Measurements from ENCODE around the gene PLCB4.

The PLCB4 gene

DNA sequence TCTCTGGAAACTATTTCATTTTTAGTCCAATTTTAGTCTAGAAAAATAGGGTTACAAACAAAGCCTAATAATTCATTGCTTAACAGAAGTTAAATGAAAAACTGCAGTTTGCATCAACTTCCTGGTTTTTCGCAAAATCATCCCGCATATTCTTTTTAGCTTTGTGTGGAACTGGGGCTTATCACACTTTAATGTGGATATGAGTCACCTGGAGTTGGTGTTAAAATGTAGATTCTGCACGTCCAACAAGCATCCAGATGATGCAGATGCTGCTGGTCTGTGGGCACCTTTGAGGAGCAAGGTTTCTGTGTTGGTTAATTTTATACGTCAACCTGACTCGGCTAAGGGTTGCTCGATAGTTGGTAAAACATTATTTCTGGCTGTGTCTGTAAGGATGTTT, 126.1 kb downstream of the PLCB4 start:
- no peak for TF ChIP-seq POLR2AphosphoS5 (IDR thresholded peaks at IDR 0.05; ENCODE audit: low read depth)
- no peak for TF ChIP-seq GABPA (IDR thresholded peaks at IDR 0.05; ENCODE audit: low read depth)
- TF ChIP-seq, protein P1, sequence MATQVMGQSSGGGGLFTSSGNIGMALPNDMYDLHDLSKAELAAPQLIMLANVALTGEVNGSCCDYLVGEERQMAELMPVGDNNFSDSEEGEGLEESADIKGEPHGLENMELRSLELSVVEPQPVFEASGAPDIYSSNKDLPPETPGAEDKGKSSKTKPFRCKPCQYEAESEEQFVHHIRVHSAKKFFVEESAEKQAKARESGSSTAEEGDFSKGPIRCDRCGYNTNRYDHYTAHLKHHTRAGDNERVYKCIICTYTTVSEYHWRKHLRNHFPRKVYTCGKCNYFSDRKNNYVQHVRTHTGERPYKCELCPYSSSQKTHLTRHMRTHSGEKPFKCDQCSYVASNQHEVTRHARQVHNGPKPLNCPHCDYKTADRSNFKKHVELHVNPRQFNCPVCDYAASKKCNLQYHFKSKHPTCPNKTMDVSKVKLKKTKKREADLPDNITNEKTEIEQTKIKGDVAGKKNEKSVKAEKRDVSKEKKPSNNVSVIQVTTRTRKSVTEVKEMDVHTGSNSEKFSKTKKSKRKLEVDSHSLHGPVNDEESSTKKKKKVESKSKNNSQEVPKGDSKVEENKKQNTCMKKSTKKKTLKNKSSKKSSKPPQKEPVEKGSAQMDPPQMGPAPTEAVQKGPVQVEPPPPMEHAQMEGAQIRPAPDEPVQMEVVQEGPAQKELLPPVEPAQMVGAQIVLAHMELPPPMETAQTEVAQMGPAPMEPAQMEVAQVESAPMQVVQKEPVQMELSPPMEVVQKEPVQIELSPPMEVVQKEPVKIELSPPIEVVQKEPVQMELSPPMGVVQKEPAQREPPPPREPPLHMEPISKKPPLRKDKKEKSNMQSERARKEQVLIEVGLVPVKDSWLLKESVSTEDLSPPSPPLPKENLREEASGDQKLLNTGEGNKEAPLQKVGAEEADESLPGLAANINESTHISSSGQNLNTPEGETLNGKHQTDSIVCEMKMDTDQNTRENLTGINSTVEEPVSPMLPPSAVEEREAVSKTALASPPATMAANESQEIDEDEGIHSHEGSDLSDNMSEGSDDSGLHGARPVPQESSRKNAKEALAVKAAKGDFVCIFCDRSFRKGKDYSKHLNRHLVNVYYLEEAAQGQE (IDR thresholded peaks at IDR 0.05; ENCODE audit: insufficient replicate concordance, low read depth), result no peak
- H3K27ac ChIP-seq (replicated peaks), result no peak overlapping the region
- no peak for DNase-seq (ENCODE audit: low read depth in 1 of 2, low spot score in 1 of 2)
- H3K27me3 ChIP-seq (ENCODE audit: insufficient read depth, poor library complexity, severe bottlenecking), result no peaks in the 10 kb centered on the region
- H3K4me3 ChIP-seq (replicated peaks; ENCODE audit: insufficient read depth, low read length), result no peak overlapping the region

DNA sequence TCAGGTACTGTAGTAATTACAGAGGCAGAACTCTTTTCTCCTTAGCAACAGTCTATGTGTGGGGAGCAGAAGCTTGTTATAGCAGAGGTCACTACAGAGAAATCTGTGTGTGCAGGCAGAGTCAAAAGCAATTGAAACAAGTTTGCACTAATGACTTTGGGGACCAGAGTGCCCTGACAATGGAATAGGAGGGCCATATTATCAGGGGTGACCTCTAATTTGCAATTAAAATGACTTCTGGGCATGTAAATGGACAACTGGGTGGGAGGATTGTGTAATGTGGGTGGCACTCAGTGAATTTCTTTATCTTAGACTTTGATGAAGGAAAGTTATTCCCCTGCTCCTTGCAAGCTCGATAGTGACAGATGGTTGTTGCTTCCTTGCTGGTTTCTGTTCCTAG, 127.2 kb downstream of the PLCB4 start:
- H3K27ac ChIP-seq (replicated peaks), result no peak overlapping the region

DNA sequence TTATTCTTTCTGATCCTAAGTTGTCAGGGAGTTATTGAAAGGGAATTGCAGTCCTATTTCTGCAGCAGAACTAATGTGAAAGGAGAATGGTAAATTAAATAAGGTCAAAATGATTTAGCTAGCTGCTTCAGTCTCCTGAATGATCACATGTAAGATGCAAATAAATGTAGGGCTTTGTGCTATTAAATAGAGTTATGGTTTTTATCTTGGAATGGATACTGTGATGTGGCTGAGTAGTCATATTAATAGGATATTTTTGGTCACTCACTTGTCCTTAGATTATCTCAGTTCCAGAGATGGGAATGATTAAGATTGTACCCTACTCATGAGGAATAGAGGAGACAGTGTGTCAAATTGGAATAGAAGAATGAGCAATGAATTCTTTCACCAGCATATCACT, 129.6 kb downstream of the PLCB4 start:
- H3K27me3 ChIP-seq (ENCODE audit: insufficient read depth, poor library complexity, severe bottlenecking), result no peaks in the 10 kb centered on the region
- no peak for TF ChIP-seq GABPA (IDR thresholded peaks at IDR 0.05; ENCODE audit: low read depth)
- TF ChIP-seq POLR2AphosphoS5 (IDR thresholded peaks at IDR 0.05; ENCODE audit: low read depth), result no peak
- TF ChIP-seq SPI1 (IDR thresholded peaks at IDR 0.05; ENCODE audit: borderline replicate concordance, low read depth), result no peak
- TF ChIP-seq, protein P2, sequence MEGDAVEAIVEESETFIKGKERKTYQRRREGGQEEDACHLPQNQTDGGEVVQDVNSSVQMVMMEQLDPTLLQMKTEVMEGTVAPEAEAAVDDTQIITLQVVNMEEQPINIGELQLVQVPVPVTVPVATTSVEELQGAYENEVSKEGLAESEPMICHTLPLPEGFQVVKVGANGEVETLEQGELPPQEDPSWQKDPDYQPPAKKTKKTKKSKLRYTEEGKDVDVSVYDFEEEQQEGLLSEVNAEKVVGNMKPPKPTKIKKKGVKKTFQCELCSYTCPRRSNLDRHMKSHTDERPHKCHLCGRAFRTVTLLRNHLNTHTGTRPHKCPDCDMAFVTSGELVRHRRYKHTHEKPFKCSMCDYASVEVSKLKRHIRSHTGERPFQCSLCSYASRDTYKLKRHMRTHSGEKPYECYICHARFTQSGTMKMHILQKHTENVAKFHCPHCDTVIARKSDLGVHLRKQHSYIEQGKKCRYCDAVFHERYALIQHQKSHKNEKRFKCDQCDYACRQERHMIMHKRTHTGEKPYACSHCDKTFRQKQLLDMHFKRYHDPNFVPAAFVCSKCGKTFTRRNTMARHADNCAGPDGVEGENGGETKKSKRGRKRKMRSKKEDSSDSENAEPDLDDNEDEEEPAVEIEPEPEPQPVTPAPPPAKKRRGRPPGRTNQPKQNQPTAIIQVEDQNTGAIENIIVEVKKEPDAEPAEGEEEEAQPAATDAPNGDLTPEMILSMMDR (IDR thresholded peaks at IDR 0.05; ENCODE audit: insufficient read depth, low read length), result no peak
- TF ChIP-seq, protein P1 (IDR thresholded peaks at IDR 0.05; ENCODE audit: insufficient replicate concordance, low read depth), result no peak
- no peak overlapping the region for H3K4me3 ChIP-seq (replicated peaks; ENCODE audit: insufficient read depth, low read length)
- H3K27ac ChIP-seq (replicated peaks), result no peak overlapping the region
- DNase-seq (ENCODE audit: low read depth in 1 of 2, low spot score in 1 of 2), result no peak

More for the DNA sequence above, 127.2 kb downstream of the PLCB4 start:
- TF ChIP-seq, protein P2 (IDR thresholded peaks at IDR 0.05; ENCODE audit: insufficient read depth, low read length), result no peak
- TF ChIP-seq, protein P1 (IDR thresholded peaks at IDR 0.05; ENCODE audit: insufficient replicate concordance, low read depth), result no peak
- DNase-seq (ENCODE audit: low read depth in 1 of 2, low spot score in 1 of 2), result no peak
- no peak overlapping the region for H3K4me3 ChIP-seq (replicated peaks; ENCODE audit: insufficient read depth, low read length)
- H3K27me3 ChIP-seq (ENCODE audit: insufficient read depth, poor library complexity, severe bottlenecking), result no peaks in the 10 kb centered on the region

DNA sequence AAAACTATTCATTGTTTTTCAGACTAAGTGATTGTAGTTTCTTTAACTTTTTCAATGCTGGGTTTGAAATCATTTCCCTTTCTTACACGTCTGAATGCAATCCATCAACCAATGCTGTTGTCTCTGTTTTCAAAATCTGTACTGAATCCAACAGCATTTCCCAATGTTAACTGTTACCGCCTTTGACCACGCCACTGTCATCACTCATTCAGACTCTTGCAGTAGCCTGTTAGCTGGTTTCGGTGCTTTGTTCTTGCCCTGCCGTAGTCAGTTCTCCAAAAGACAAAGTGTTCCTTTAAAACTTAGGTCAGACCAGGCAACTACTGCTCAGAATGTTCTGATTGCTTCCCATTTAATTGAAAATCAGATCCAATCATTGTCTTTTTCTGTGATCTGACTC, 131.3 kb downstream of the PLCB4 start:
- H3K27me3 ChIP-seq (ENCODE audit: insufficient read depth, poor library complexity, severe bottlenecking), result no peaks in the 10 kb centered on the region
- no peak for DNase-seq (ENCODE audit: low read depth in 1 of 2, low spot score in 1 of 2)
- TF ChIP-seq POLR2AphosphoS5 (IDR thresholded peaks at IDR 0.05; ENCODE audit: low read depth) (no peak), SPI1 (IDR thresholded peaks at IDR 0.05; ENCODE audit: borderline replicate concordance, low read depth) (no peak), GABPA (IDR thresholded peaks at IDR 0.05; ENCODE audit: low read depth) (no peak)
- TF ChIP-seq, protein P1 (IDR thresholded peaks at IDR 0.05; ENCODE audit: insufficient replicate concordance, low read depth), result no peak
- TF ChIP-seq, protein P2 (IDR thresholded peaks at IDR 0.05; ENCODE audit: insufficient read depth, low read length), result no peak
- no peak overlapping the region for H3K27ac ChIP-seq (replicated peaks)
- H3K4me3 ChIP-seq (replicated peaks; ENCODE audit: insufficient read depth, low read length), result no peak overlapping the region
